ENCODE data around the gene SLIT1. TPM values are rescaled to one million over a fixed set of nuclear protein-coding genes. Genes with fewer than 3 reads are reported as not detected.

The SLIT1 gene
- total and polyA plus RNA-seq, 7 donors, result 0.04 to 0.30 (median 0.08) TPM

GRCh38 chr10:97078261-97078937 is 107.4 kb downstream of the SLIT1 start:
- Histone ChIP-seq H3K27ac (no peak overlapping the region), H3K4me1 (no peaks in the 10 kb centered on the region), H3K9me3 (no peaks in the 10 kb centered on the region), H3K36me3 (ENCODE audit: insufficient read depth in 1 of 2, low read depth in 1 of 2) (no peaks in the 10 kb centered on the region), H3K27me3 (ENCODE audit: insufficient read depth in 3 of 3, low read length in 2 of 3) (no peaks in the 10 kb centered on the region), H3K4me3 (no peak overlapping the region)
- 73 to 79% (median 76%) methylated on average over 14 of the region's 14 CpGs for WGBS, 3 donors
- DNase-seq (no peak), ATAC-seq (no peak)
- intact Hi-C loops (cut with DNase I), result no loop called here
- TF ChIP-seq, protein P1, sequence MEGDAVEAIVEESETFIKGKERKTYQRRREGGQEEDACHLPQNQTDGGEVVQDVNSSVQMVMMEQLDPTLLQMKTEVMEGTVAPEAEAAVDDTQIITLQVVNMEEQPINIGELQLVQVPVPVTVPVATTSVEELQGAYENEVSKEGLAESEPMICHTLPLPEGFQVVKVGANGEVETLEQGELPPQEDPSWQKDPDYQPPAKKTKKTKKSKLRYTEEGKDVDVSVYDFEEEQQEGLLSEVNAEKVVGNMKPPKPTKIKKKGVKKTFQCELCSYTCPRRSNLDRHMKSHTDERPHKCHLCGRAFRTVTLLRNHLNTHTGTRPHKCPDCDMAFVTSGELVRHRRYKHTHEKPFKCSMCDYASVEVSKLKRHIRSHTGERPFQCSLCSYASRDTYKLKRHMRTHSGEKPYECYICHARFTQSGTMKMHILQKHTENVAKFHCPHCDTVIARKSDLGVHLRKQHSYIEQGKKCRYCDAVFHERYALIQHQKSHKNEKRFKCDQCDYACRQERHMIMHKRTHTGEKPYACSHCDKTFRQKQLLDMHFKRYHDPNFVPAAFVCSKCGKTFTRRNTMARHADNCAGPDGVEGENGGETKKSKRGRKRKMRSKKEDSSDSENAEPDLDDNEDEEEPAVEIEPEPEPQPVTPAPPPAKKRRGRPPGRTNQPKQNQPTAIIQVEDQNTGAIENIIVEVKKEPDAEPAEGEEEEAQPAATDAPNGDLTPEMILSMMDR (IDR thresholded peaks at IDR 0.05), result no peak

- no peaks in the 10 kb centered on the region for H3K9me3 ChIP-seq
- intact Hi-C loops (cut with DNase I), result no loop called here
- H3K27me3 ChIP-seq (ENCODE audit: insufficient read depth in 3 of 3, low read length in 2 of 3), result no peaks in the 10 kb centered on the region
- DNase-seq (no peak), ATAC-seq (no peak)
- H3K36me3 ChIP-seq (ENCODE audit: insufficient read depth in 1 of 2, low read depth in 1 of 2), result no peaks in the 10 kb centered on the region
- TF ChIP-seq, protein P1 (IDR thresholded peaks at IDR 0.05), result no peak
- H3K4me3 ChIP-seq, result no peak overlapping the region
- no peak overlapping the region for H3K27ac ChIP-seq
- no peaks in the 10 kb centered on the region for H3K4me1 ChIP-seq
- 78 to 89% (median 85%) methylated on average over 6 of the region's 6 CpGs for WGBS, 3 donors
These were observed 109.0 kb downstream of the SLIT1 start for GRCh38 chr10:97076781-97077180.

GRCh38 chr10:97075961-97076525 is 109.7 kb downstream of the SLIT1 start:
- no peak for DNase-seq

DNA sequence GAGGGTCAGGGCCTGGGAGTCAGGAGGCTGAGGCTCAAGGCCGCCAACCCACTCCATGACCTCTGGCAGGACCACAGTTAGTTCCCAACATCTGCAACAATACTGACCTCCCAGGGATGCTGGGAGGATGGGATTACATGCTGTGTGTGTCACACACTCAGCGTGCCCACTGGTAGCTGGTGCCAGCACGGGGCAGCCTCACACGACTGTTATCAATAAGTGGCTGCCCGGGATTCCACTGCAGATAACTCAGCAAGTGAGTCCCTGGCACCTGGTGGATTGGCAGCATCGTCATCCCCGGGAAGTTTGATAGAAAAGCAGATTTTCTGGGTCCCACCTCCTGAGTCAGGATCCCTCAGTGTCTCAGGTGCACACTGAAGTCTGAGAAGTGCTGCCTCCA is 110.3 kb downstream of the SLIT1 start:
- H3K36me3 ChIP-seq (ENCODE audit: insufficient read depth in 1 of 2, low read depth in 1 of 2), result no peaks in the 10 kb centered on the region
- intact Hi-C loops (cut with DNase I), result no loop called here
- ATAC-seq (no peak), DNase-seq (no peak)
- H3K9me3 ChIP-seq, result no peaks in the 10 kb centered on the region
- 80 to 85% (median 82%) methylated on average over 7 of the region's 7 CpGs for WGBS, 3 donors
- H3K27me3 ChIP-seq (ENCODE audit: insufficient read depth in 3 of 3, low read length in 2 of 3), result no peaks in the 10 kb centered on the region
- no peak overlapping the region for H3K27ac ChIP-seq
- H3K4me3 ChIP-seq, result no peak overlapping the region
- TF ChIP-seq, protein P1 (IDR thresholded peaks at IDR 0.05), result no peak
- no peaks in the 10 kb centered on the region for H3K4me1 ChIP-seq

More at GRCh38 chr10:97075961-97076525, 109.7 kb downstream of the SLIT1 start:
- Histone ChIP-seq H3K9me3 (no peaks in the 10 kb centered on the region), H3K36me3 (ENCODE audit: insufficient read depth in 1 of 2, low read depth in 1 of 2) (no peaks in the 10 kb centered on the region), H3K27ac (no peak overlapping the region), H3K4me3 (no peak overlapping the region), H3K4me1 (no peaks in the 10 kb centered on the region), H3K27me3 (ENCODE audit: insufficient read depth in 3 of 3, low read length in 2 of 3) (no peaks in the 10 kb centered on the region)
- 74 to 79% (median 77%) methylated on average over 7 of the region's 7 CpGs for WGBS, 3 donors
- intact Hi-C loops (cut with DNase I), result no loop called here
- TF ChIP-seq, protein P1 (IDR thresholded peaks at IDR 0.05), result no peak
- ATAC-seq, result no peak
